Measurements from ENCODE around the gene ARVCF. TPM values are rescaled to one million over a fixed set of nuclear protein-coding genes. Genes with fewer than 3 reads are reported as not detected.

ARVCF gene
- polyA plus RNA-seq, 1 of the 3 experiments (the other 2 are of a cell fraction) = 27.4 TPM

DNA sequence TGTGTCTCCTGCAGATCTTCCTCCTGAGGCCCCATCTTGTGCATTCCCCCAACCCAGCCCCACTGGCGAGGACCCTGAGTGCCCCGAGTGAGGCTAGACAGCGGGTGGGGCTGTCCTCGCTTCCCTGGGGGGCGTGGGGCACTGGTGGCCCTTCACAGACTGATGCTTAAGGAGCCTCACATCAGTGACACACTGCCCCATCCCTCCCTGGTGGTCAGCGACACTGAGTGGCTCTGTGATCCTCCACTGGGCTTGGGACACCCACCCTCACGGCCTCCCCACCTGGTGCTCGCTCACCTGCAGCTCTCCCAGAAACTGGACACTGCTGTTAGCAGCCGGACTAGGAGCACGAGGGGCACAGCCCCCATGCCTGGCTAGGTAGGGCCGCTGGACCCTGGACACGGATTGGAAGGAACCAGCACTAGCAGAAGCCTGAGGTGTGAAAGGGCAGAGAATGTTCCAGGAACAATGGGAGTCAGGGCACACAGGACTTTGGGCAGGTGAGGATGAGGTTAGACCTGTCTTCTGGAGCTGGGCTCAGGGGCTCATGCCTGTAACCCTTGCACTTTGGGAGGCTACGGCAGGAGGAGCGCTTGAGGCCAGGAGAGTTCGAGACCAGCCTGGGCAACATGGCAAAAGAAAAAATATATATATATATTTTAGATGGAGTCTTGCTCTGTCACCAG is 51.8 kb downstream of the ARVCF start:
- whole genome bisulfite sequencing (ENCODE audit: low lambda C conversion rate) = 96% methylated on average over 8 of the region's 15 CpGs
- ChIA-PET CTCF (interaction anchor here (0.7 to 16.4 kb wide), 3 partner anchors 14 to 95 kb away, joined by 3 to 501 read pairs (median 4); no protein-coding TSS in a partner anchor), POLR2A (interaction anchor here (1.2 kb wide), 1 partner anchor 21 kb away, joined by 3 read pairs; no protein-coding TSS in a partner anchor)
- Histone ChIP-seq H3F3A (replicated peaks; ENCODE audit: insufficient read depth) (peaks cover 3% of the 10 kb centered on the region), H2AFZ (ENCODE audit: low read depth) (no peak overlapping the region), H3K27me3 (ENCODE audit: insufficient read depth) (no peaks in the 10 kb centered on the region), H3K9me2 (no peaks in the 10 kb centered on the region), H3K4me2 (no peak overlapping the region), H3K4me1 (ENCODE audit: control insufficient read depth in 1 of 2, insufficient read depth in 2 of 2, low read depth in 1 of 2, low read length in 1 of 2) (peaks cover 7 to 14% of the 10 kb centered on the region in 2 experiments; a peak in 2 of 4 replicates), H3K36me3 (replicated peaks in 1 of 2; ENCODE audit: control insufficient read depth in 1 of 2, insufficient read depth in 2 of 2, low read length in 1 of 2) (peaks cover 13 to 49% of the 10 kb centered on the region in 2 experiments), H3K9ac (no peak overlapping the region), H4K20me1 (ENCODE audit: insufficient read depth) (peaks cover 17% of the 10 kb centered on the region), H3K79me2 (ENCODE audit: insufficient read depth) (no peaks in the 10 kb centered on the region), H3K9me3 (no peaks in the 10 kb centered on the region), H3K27ac (ENCODE audit: low read depth in 2 of 2, low read length in 1 of 2) (no peak overlapping the region), H3K4me3 (ENCODE audit: low read depth in 2 of 2, low read length in 1 of 2) (no peak overlapping the region)
- no peak for DNase-seq
- TF ChIP-seq FOXJ3 (CRISPR knock-in tag; IDR thresholded peaks at IDR 0.05) = no peak
- no peak for TF ChIP-seq RFX5 (IDR thresholded peaks at IDR 0.05; ENCODE audit: low read length)
- TF ChIP-seq CHD2 (IDR thresholded peaks at IDR 0.05; ENCODE audit: low read length, partially characterized antibody) = no peak
- TF ChIP-seq JUND (IDR thresholded peaks at IDR 0.05) = no peak
- TF ChIP-seq ZBTB33 (IDR thresholded peaks at IDR 0.05; ENCODE audit: borderline replicate concordance, low read depth) = no peak
- no peak for TF ChIP-seq TCF12 (IDR thresholded peaks at IDR 0.05)
- TF ChIP-seq REST (IDR thresholded peaks at IDR 0.05; ENCODE audit: low read depth, low read length) = no peak

DNA sequence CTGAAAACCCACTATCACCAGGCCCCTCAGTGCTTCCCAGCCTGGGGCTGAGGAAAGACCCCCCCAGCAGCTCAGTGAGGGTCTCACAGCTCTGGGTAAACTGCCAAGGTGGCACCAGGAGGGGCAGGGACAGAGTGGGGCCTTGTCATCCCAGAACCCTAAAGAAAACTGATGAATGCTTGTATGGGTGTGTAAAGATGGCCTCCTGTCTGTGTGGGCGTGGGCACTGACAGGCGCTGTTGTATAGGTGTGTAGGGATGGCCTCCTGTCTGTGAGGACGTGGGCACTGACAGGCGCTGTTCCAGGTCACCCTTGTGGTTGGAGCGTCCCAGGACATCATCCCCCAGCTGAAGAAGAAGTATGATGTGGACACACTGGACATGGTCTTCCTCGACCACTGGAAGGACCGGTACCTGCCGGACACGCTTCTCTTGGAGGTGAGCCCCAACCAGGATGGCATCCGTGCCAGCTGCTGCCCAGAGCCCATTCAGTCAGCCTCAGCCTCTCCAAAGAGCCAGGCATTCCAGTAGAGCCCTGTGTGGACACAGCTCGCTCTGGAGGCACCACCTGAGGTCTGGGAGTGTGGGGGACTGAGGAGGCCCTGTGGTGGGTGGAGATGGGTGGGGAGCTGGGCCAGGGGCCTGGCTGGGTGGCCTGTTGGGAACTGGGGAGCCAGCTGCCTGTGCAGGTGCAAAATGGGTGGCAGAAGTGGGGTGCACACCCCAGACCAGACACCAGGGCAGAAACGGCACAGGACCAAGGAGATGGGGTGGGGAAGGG is 52.6 kb downstream of the ARVCF start:
- Histone ChIP-seq H3K4me3 (ENCODE audit: low read depth in 2 of 2, low read length in 1 of 2) (no peak overlapping the region), H3K27me3 (ENCODE audit: insufficient read depth) (no peaks in the 10 kb centered on the region), H4K20me1 (ENCODE audit: insufficient read depth) (peaks cover 17% of the 10 kb centered on the region), H3K4me2 (no peak overlapping the region), H3K9me2 (no peaks in the 10 kb centered on the region), H3K9me3 (no peaks in the 10 kb centered on the region), H3K36me3 (replicated peaks in 1 of 2; ENCODE audit: control insufficient read depth in 1 of 2, insufficient read depth in 2 of 2, low read length in 1 of 2) (peaks cover 13 to 42% of the 10 kb centered on the region in 2 experiments), H3K9ac (no peak overlapping the region), H3F3A (replicated peaks; ENCODE audit: insufficient read depth) (peaks cover 3% of the 10 kb centered on the region), H3K4me1 (ENCODE audit: control insufficient read depth in 1 of 2, insufficient read depth in 2 of 2, low read depth in 1 of 2, low read length in 1 of 2) (peaks cover 7 to 14% of the 10 kb centered on the region in 2 experiments; a peak in 2 of 4 replicates), H3K27ac (ENCODE audit: low read depth in 2 of 2, low read length in 1 of 2) (no peak overlapping the region), H3K79me2 (ENCODE audit: insufficient read depth) (no peaks in the 10 kb centered on the region), H2AFZ (ENCODE audit: low read depth) (no peak overlapping the region)
- DNase-seq = no peak
- ChIA-PET CTCF (interaction anchor here (1.0 to 16.4 kb wide), 4 partner anchors 11 to 120 kb away, joined by 3 to 501 read pairs (median 6); no protein-coding TSS in a partner anchor), POLR2A (interaction anchor here (1.2 kb wide), 1 partner anchor 22 kb away, joined by 3 read pairs; no protein-coding TSS in a partner anchor)
- WGBS (ENCODE audit: low lambda C conversion rate) = 95% methylated on average over 4 of the region's 12 CpGs
- no peak for TF ChIP-seq PBX3 (IDR thresholded peaks at IDR 0.05)
- no peak for TF ChIP-seq MXI1 (IDR thresholded peaks at IDR 0.05; ENCODE audit: low read depth, low read length)
- no peak for TF ChIP-seq TEAD4 (IDR thresholded peaks at IDR 0.05; ENCODE audit: borderline replicate concordance, insufficient read depth)
- TF ChIP-seq NFIC (IDR thresholded peaks at IDR 0.05; ENCODE audit: borderline replicate concordance) = no peak
- TF ChIP-seq SIN3A (IDR thresholded peaks at IDR 0.05; ENCODE audit: borderline replicate concordance, low read depth, low read length) = no peak
- TF ChIP-seq FOXJ3 (CRISPR knock-in tag; IDR thresholded peaks at IDR 0.05) = no peak
- no peak for TF ChIP-seq CTCF (IDR thresholded peaks at IDR 0.05)

Measured in SK-N-SH (cell line).